SIG-M5 (cell line): ENCODE data around the gene GUSB.
"Not testable (repeated sequence)": the region's sequence is repeated elsewhere in the genome, so short reads cannot be mapped to it uniquely, and the experiment has no call there.

Source experiments
- DNase-seq: peaks from one replicate; lab custom pipeline; 2025; lab: John Stamatoyannopoulos, UW

The GUSB gene

DNA sequence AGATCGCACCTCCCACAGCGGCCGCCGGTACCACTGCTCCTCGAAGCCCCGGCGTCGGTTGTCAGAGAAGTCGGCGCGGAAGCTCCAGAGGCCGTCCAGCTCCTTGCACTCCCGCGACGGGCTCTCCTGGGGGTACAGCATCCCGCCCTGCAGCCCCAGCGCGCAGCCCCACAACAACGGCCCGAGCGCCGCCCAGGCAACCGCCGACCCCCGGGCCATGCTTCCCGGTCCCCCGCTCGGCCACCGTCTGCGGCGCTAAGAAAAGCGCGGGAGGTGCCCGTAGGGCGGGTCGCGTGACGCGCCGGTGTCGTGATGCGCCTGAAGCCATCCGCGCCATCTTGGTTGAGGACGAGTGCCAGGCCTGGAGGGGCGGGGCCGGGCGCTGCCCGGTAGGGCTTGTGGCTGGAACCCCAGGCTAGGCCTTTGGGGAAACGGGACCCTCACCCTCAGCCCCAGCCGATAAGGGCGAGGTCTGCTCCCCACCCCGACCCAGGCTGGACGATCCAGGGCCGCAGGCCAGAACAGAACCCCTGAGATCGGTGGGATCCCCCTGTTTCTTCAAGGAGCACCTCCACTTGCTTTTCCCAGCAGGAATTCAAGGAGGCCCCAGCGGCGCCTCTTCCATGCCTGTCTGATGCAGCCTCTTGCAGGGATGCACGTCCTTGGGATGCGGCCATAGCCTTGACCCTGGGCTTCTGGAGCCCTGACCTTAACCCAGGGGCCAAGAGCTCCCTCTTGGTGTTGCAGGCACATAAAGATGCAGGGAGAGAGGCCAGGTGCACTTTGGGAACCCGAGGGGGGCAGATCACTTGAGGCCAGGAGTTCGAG, at the start of gene GUSB:
Gene GUSB, minus strand, starts transcription at position 249 of the 828 bp plus-strand sequence. Its CDS starts 30 bp downstream, at position 219.
- peak; percentile 0 for DNase-seq

DNA sequence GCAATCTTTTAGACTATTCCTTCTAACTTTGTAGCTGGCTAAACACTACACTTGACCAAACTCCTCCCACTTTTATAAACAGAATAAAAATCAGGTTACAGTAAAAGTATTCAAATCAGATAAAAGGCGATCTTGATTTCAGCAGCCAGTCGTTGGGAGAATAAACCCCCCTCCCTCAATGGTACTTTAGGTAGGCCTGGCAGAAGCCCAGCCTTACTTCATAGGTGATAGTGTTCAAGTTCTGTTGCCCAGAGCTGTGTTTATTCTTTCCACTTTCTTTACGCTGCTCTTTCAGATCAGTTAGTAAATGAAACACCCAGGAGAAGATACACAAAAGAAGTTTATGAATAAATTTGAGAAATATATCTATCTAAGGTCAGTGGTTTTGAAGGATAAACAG, 46.3 kb upstream of the GUSB start:
- not testable (repeated sequence) for DNase-seq

DNA sequence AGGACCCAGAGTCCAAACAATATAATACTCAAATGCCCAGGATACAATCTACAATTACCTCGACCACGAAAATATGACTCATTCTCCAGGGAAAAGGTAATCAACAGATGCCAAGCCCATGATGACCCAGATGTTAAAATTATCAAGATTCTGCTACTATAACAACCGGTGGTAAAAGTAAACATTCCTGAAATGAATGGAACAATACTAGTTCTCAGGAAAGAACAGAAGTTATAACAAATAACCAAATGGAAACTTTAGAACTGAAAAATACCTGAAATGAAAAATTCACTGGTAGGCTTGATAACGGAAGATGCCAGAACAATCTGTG, 34.1 kb upstream of the GUSB start:
- no peak for DNase-seq

DNA sequence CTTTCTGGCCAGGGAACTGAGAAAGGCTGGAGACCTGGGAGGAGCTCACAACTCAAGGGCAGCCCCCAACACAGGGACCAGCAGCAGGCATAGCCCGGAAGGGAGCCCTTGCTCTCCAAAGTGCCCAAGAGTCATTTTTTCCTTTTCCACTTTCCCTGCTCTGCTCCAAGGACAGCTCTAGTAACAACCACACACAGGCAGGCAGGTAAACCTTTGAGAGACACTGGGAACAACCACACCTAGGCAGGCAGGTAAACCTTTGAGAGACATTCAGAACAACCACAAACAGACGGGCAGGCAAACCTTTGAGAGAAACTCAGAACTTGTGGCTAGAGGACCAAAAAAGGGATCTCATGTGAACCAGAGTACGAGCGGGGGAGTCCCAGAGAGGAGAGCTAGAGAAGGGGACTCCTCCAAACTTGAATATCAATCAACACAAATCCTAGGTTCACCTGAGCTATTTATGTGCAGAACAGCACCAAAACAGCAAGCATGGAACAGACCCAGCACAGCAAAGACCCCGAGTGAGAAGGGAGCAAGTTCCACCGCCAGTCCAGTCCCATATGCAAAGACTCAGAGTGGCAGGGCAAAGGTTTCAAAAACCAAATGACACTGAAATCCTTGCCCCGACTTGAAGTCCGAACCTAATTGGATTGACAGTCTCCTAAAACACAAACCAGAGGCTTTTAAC, 33.6 kb upstream of the GUSB start:
- no peak for DNase-seq

DNA sequence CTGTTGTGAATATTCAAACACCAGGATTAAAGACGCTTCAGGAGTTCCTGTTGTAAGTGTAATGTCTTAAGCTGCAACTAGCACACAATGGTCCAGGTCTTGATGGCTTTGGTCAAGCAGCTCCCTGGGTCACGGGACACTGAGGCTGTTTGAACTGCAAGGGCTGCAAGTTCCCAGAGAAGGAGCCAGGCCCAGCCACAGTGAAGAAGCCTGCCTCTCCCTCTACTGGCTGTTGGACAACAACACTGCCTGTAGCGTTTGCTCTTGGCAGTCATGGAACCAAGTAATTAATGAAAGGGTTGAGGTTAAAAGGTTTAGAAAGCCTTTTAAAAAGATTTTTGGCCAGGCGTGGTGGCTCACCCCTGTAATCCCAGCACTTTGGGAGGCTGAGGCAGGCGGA, 31.9 kb upstream of the GUSB start:
- no peak for DNase-seq

DNA sequence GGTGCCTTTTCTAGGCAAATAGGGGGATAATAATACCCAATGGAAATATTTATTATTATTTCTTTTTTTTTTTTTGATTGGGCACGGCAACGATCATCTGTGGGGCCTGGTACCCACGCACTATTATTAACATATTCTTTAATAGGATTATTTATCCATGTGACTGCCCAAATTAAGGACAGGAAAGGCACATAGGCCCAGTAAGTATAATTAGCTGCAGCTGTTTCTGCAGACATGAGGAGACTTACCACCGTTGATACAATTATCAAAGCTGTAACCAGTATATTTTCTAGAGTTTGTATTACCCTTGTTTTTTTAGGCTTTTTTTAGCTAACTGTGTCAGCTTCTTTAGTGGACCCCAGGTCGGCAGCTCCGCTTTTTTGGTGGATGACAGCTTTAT, 25.2 kb upstream of the GUSB start:
- DNase-seq: no peak

DNA sequence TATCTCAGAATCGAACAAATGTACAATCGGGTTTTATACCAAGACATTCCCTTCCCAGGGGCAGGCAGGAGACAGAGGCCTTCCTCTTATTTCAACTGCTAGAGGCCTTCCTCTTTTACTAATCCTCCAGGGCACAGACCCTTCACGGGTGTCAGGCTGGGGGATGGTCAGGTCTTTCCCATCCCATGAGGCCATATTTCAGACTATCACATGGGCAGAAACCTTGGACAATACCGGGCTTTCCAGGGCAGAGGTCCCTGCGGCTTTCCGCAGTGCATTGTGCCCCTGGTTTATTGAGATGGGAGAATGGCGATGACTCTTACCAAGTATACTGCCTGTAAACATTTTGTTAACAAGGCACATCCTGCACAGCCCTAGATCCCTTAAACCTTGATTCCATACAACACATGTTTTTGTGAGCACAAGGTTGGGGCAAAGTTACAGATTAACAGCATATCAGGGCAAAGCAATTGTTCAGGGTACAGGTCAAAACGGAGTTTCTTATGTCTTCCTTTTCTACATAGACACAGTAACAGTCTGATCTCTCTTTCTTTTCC, 23.2 kb upstream of the GUSB start:
- DNase-seq: not testable (repeated sequence)

DNA sequence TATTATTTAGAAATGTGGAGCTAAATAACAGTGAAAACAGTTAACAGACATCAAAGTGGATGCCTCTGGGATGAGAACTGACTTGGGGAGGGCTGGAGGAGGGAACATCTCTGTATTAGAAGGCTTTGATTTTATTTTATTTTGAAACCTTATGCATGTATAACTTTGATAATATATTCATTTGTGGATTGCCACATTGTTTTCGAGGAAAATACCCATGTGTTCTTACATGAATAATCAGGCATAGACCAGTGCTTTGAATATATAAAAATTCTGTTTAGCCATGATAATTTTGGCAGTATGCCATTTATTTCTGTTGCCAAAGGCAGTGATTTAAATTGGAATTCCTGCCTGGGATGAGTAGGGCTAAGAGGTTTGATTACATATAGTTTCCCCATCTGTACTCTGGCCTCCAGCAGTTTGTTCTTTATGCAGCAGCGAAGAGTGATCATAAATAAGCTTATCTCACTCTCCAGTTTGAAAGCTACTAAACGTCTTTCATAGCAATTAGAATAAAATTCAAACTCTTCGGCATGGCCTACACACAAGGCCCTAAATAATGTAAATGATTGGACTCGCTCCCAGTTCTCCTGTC, 18.9 kb upstream of the GUSB start:
- DNase-seq: not testable (repeated sequence)

DNA sequence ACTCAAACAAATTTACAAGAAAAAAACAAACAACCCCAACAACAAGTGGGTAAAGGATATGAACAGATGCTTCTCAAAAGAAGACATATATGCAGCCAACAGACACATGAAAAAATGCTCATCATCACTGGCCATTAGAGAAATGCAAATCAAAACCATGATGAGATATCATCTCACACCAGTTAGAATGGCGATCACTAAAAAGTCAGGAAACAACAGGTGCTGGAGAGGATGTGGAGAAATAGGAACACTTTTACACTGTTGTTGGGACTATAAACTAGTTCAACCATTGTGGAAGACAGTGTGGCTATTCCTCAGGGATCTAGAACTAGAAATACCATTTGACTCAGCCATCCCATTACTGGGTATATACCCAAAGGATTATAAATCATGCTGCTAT, 13.0 kb upstream of the GUSB start:
- DNase-seq: not testable (repeated sequence)

DNA sequence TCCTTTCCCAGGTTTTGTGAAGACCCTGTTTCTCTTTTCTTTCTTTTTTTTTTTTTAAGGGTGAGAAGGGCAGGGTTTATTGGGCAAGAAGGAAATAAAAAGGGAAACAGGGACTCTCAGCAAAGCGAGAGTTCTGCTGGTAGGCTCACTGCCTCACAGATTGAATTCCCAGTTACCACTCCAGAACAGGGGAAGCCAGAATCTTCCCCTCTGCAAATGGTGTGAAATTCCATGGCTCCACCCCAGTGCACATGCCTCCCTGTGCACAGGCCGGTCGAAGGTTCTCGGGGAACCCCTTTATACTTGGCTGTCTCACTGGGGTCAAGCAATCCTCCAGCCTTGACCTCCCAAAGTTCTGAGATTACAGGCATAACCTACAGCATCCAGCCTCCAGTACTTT, 10.5 kb upstream of the GUSB start:
- DNase-seq: no peak

DNA sequence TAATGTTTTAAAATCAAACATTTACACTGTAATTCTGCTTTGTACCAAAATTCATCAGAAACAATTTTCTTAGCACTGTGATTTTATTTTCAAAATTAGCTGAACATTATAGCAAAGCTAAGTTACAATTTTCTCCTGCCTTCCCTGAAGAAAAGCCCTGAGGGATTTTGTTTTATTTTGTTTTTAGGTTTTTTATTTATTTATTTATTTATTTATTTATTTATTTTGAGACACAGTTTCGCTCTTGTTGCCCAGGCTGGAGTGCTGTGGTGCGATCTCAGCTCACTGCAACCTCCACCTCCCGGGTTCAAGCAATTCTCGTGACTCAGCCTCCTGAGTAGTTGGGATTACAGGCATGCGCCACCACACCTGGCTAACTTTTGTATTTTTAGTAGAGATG, 9.8 kb upstream of the GUSB start:
- not testable (repeated sequence) for DNase-seq

DNA sequence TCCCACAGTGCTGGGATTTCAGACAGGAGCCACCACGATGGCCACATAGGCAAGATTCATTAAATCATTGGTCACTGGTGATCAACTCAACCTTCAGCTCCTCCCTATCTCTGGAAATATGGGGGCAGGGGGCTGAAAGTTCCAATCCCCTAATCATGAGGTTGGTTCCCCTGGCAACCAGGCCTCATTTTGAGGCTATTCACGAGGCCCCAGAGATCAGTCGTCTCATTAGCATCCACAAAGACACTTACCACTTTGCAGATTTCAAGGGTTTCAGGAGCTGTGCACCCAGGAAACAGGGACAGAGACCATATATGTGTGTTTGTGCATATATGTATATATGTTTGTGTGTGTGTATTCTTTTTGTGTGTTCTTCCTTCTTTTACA, 7.7 kb upstream of the GUSB start:
- DNase-seq: no peak

DNA sequence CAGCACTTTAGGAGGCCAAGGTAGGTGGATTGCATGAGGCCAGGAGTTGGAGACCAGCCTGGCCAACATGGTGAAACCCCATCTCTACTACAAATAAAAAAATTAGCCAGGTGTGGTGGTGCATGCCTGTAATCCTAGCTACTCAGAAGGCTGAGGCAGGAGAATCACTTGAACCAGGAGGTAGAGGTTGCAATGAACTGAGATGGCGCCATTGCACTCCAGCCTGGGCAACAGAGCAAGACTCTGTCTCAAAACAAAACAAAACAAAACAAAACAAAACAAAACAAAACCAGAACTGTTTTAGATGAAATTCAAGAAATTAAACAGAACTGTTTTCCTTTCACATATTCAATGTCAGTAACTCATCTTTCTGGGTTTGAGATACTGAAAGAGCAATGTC, 6.5 kb upstream of the GUSB start:
- DNase-seq: not testable (repeated sequence)

DNA sequence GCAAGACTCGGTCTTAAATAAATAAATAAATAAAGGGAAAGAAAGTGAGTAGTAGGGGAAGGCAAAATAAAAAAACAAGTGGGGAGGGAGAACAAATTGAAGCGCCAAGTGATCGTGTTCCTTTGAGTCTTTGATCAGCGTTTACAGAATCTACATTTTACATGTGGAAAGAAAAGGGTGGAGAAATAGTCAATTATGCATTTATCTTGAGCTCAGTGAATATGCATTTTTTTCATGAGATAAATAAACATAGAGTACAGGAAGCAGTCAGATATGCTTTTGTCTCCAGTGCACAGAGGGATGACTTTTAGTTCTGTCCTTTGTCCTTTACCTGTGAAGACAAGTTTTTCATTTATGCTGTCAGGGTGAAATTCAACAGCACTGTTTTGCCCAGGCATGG, 6.1 kb upstream of the GUSB start:
- DNase-seq: no peak

DNA sequence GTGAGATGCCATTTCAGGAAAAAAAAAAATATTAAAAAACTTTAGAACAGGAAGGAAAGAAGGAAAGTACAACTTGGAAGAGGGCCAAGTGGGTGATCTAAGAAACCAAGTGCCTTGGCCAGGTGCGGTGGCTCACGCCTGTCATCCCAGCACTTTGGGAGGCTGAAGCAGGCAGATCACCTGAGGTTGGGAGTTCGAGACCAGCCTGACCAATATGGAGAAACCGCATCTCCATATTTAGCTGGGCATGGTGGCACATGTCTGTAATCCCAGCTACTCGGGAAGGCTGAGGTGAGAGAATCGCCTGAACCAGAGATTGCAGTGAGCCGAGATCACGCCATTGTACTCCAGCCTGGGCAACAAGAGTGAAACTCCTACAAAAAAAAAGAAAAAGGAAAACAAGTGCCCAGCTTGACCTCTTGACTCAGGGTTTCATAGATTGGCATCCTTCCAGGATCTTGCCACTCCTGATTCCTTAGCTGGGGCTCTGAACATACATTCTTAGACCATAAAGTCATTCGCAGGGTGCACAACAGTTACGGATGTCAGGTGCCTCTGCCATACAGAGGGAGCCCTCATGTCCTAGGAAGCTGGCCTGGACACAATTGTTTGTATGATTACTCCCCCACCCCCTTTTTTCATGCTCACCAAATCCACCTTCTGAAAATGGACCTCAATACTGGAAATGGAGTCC, 2.1 kb upstream of the GUSB start:
- DNase-seq: no peak

DNA sequence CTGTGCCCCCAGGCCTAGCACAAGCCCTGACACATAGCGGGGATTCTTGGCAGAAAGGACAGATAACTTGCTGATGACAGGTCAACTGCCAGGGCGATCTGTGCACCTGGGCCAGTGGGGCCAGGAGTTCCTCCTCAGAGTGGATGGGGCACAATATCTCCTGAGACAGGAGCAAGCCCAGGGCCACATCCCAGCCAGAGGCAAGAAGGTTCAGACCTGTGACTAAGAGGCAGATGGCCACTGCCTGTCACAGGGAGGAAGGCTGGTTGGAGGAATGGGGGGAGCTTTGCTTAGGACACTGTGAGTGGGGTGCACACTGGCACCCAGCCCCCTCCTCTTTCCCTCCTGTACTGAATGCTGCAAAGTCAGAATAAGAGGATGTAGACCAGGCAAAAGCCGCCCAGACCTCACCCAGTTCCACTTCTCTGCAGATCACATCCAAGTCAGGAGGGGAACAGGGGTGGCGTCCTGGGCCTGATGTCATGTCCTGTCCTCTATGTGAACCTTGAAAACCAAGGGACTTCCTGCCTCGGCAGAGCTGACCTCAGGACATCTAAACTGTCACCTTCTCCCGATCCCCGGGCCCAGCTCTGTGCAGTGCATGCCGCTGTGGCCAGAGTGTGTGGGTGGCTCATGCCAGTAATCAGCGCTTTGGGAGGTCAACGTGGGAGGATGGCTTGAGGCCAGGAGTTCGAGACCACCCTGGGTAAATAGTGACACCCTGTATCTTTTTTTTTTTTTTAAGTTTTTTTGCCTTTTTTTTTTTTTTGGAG, 1.3 kb downstream of the GUSB start:
- peak; percentile 49 for DNase-seq

DNA sequence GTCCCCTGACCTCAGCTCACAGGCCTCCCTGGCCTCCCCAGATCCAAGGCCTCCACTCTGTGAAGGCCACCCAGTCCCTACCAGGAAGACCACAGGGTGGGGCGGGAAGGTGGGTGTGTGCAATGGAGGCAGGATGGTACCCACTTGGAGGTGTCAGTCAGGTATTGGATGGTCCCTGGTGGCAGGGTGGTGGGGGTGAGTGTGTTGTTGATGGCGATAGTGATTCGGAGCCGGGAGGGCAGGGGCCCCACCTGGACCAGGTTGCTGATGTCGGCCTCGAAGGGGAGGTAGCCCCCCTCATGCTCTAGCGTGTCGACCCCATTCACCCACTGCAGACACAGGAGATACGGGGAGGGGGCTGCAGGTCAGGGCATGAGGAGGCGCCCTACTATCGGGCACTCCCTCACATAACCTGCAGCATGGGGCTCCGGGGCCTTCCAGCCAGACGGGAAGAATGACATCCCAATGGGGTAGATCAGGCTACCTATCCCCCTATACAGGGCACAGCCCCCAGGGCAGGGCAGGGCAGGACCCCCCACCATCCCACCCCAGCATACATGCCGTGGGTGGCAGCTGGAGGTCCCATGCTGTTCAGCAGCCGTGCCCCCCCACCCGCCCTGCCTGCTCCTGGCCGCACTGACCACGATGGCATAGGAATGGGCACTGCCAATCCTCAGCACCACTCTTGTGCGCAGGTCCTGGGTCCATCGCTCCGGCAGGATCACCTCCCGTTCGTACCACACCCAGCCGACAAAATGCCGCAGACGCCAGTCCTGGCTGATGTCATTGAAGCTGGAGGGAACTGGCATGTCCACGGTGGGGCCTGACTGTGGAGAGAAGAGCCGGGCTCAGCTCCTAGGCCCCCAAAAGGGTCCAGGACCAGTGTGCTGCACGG, 2.2 kb downstream of the GUSB start:
- no peak for DNase-seq

DNA sequence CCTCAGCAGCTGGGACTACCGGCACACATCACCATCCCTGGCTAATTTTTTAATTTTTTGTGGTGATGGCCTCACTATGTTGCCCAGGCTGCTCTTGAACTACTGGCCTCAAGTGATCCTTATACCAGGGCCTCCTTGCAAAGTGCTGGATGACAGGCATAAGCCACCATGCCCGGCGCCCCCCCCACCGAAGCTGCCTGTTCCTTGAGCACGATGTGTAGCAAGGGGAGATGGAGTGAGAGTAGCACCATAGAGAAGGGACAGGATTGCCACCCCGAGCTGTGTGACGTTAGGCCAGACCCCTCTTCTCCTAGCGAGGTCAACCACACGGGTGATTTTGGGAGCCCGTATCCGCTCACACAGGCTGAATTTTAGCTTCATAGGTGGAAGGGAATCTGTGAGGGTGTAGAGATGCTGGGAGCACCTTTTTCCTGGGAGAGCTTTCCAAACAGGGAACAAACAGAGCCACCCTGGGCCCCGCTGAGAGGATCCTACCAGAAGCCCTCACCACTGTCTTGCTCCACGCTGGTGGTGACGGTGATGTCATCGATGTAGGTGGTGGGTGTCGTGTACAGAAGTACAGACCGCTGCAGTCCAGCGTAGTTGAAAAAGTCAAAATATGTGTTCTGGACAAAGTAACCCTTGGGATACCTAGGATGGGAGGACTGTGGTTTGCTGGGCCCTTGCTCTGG, 3.0 kb downstream of the GUSB start:
- DNase-seq: no peak

DNA sequence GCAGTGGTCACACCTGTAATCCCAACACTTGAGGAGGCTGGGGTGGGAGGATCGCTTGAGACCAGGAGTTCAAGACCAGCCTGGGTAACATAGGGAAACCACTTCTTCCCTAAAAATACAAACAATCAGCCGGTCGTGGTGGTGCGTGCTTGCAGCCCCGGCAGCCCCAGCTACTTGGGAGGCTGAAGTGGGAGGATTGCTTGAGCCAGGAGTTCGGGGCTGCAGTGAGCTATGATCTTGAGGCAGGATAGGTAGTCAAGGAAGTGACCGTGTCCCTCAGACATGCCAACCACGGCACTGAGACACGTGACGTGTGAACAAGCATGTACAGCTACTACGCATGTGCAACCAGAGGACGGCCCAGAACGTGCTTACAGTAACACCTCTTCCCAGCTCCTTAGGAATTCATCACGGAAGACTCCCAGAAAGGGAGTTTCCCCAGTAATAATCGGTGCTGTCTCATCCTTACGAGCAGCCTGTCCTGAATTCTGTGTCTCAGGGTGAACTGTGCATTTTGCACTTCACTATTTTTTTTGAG, 5.3 kb downstream of the GUSB start:
- no peak for DNase-seq
